Central memory CD4-positive, alpha-beta T cell (primary cell): ENCODE data around the gene SORCS2.

Source experiments
- DNase-seq: peaks from one replicate; pipeline ENCODE4 v3.0.0; 2022

The SORCS2 gene

DNA sequence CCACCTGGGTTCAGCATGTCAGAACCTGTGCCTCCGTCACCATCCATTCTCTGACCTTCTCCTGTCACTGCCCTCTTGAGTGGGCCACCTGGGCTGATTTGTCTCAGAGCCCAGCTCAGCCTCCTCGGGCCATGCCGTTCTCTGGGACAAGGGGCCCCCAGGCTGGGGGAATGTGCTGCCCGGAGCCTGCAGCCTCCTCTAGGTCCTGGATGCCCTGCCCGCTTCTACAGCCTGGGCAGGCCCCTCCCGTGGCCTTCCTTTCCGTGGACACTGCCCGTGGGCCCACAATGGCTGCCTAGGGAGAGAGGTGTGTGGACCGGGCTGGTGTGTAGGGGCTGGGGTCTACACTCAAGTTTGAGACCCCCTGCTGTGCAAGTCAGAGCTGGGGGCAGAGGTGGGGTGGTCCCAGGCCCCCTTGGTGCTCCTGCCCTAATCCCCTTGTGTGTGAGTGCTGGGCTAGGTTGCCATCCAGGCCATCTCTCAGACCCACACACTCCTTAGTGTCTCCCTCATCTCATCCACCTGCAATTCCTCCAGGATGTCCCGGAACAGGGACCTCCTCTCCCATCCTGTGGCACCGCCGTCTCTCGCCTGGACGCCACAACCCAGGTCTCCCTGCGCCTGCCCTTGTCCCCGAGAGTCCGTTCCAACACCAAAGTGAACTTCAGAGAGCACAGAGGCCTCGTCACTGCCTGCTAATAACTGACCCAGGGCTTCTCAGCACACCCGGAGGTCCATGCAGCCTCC lies 230.0 kb downstream of the SORCS2 start:
- no peak for DNase-seq

DNA sequence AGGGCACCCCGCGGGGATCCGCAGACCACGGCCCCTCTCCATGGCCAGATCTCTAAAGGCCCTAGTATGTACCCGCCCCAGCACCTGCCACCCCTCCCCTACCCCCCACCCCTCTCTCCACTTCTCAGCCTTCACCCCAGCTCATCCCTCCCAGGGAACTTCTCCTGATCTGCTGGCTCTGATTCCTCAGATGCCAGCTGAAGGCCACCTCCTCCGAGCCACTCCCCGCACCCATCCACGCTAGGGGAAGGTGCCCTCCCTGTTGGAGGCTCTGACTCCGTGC lies 230.5 kb downstream of the SORCS2 start:
- DNase-seq: no peak

DNA sequence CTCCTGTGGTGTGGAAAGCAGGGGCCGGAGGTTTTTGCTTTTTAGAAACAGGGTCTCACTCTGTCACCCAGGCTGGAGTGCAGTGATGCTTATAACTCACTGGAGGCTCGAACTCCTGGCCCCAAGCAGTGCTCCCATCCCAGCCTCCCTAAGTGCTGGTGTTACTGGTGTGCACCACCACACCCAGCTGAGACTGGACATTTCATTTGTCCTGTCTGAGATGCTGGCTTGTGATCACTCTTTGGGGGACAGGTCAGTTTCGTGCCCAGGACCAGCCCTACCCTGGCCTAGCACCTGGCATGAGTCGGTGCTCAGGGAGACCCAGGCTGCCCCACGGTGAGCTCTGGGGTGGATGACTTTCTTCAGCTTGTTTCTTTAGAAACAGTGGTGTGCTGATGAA lies 231.1 kb downstream of the SORCS2 start:
- DNase-seq: no peak

DNA sequence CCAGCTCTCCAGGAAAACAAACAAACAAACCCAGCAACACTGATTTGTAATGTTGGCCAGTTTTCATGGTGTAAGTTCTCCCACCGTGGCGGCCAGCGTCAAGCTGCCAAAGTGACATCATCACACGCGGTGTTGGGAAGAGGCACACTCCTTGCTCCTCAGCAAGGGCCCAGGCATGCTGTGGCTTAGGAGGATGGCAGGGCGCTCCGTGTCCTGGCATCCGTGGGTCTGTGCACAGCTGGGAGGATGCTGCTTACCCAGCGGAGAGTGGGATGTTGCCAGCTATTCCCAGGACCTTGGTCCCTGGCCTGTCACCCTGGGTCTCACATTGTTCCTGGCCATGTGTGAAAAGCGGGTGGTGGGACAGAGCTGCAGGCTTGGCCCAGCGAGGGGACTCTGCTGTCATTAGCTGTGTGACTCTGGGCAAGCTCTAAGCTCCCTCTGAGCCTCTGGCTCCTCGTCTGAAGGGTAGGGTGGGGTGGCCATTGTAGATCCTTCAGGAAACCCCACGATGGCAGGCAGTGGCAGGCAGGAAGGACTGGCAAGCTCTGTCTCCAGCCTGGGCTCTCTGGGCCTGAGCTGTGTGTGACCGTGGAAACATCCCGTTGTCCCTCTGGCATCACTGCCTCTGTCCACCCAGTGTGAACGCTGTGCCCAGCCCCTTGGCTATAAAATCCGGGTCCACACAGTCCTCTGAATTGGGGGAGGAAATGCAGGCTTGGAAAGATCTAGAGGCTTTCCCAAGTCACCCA lies 231.6 kb downstream of the SORCS2 start:
- no peak for DNase-seq

DNA sequence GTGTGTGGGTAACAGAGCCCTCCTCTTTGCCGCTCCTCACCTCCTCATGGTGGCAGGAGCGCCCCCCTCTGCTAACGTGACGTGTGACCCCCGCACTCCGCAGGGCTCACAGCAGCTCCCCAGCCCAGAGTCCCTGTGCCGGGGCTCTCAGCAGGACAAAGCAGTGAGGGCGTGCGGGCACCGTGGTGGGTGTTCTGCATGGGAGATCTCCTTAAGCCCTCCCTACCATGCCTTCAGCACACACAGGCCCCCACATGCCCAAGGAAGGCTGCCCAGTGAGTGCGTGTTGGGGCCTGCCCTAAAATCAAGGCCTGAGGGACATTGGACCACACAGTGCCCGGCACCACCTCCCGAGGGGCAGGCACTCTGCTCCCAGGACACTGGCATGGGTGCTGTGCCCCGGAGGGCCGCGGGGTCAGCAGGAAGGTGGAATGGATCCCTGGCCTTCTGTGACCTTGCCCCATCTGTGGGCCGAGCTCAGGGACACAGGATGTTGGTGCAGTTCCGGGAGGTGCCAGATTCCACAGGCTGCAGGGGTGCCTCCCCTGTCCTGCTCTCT lies 232.3 kb downstream of the SORCS2 start:
- no peak for DNase-seq

DNA sequence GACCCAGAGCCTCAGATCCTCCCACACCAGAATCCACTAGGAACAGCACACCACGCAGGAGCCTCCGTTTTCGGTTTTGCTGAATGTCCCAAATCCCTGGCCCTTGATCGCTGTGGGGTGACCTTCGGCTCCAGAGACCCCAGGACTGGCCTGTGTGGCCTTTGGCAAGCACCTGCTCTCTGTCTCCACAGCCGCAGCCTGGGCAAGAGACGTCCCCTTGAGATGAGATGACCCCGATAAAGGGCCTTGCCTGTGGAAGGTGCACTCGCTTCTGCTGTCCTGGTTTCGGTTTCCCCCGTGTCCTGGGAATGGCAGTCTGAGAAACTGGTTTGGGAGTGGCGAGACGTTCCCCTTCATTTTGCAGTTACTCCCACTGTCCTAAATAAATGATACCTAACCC lies 232.8 kb downstream of the SORCS2 start:
- DNase-seq: no peak

DNA sequence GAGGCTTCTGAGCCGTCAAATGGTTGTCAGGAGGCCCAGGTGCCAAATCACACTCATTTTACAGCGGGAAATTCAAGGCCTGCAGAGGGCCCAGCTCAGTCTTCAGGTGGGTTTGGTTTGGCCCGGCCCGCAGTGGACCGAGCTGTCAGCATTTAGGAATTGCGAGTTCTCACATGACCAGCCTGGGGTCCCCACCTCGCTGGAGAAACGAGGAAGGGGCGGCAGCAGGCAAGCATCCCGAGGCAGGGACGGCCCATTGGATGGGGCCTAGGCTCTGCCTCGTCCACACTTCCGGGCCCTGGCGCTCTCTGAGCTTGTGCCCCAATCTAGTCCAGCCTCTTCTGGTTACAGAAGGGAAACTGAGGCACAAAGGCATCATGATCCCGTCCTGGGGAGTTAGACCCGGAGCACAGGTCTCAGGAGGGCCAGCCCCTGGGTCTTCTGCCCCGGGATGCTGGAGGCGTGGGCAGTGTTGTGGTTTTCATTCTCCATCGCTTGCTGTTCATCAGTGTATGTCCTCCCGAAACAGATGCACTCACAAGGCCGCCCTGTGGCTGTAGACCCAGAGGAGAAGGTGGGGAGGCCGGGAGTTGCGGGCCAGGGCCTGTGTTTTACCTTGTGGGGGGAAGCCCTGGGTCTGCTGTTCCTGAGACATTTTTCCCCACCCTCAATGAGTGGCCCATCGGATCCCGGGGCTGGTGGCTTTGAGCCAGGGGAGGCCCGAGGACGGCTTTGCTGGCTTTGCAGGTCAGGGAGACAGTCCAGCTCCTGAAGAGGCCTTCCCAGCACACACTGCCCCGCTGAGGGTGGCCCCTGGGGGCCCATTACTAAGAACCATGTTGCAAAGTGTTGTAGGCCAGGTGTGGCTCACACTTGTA lies 233.5 kb downstream of the SORCS2 start:
- no peak for DNase-seq

DNA sequence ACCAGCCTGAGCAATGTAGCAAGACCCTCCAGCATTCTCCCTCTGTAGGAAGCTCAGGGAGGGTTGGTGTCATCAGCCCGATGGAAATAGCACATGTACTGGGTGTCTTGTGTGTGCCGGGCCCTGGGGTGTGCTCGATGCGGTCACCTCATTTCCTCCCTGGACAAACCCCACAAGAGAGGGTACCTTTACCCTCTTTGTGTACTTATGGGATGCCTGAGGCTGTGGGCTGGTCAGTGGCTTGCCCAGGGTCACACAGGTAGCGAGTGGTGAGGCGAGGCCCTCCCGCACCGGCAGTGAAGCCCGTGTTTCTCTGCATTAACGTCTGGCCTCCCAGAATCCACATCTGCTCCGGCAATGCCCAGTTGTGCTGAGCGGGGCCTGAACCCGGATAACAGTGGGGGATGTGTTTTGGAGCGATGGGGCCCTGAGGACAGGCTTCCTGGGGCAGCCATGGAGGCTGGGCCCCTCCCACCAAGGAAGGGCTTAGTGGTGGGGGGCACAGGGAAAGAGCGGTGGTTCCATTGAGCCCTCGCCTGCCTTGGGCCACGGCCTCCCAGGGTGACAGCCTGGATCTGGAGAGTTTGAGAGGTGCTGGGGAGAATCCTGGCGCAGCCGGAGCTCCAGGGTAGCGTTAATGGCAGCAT lies 234.3 kb downstream of the SORCS2 start:
- no peak for DNase-seq

DNA sequence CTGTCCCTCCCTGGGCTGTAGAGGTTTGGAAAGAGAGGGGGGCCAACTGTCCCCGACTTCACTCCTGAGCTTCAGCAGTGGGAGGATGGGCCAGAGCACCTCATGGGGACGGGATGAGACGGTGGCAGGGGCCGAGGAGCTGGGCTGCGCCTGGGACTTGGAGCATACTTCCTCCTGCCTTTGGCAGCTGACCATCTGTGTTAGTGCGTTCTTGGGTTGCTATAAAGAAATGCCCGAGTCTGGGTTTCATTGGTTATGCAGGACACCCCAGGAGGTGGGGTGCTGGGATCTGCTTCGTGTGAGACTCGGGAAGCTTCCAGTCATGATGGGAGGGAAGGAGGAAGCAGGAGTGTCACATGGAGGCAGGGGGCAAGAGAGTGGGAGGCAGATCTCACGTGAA lies 235.0 kb downstream of the SORCS2 start:
- DNase-seq: no peak

DNA sequence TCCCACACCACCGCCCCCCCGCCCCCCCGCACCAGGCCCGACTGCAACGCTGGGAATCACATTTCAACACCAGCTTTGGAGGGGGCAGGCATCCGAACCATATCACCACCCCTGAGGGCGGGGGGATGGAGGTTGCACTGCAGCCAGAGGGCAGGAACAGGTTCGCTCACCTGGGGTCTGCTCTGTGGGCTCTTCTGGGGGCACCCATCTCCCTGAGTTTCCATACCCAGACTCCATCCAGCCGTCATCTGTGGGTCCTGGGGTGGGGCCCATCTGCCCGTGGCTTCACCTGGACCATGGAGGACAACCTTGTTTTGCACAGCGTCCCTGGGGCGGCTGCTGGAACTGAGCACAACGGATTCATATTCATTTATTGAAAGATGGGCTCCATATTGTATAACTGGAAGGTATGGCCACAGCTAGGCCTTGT lies 235.5 kb downstream of the SORCS2 start:
- DNase-seq: no peak

DNA sequence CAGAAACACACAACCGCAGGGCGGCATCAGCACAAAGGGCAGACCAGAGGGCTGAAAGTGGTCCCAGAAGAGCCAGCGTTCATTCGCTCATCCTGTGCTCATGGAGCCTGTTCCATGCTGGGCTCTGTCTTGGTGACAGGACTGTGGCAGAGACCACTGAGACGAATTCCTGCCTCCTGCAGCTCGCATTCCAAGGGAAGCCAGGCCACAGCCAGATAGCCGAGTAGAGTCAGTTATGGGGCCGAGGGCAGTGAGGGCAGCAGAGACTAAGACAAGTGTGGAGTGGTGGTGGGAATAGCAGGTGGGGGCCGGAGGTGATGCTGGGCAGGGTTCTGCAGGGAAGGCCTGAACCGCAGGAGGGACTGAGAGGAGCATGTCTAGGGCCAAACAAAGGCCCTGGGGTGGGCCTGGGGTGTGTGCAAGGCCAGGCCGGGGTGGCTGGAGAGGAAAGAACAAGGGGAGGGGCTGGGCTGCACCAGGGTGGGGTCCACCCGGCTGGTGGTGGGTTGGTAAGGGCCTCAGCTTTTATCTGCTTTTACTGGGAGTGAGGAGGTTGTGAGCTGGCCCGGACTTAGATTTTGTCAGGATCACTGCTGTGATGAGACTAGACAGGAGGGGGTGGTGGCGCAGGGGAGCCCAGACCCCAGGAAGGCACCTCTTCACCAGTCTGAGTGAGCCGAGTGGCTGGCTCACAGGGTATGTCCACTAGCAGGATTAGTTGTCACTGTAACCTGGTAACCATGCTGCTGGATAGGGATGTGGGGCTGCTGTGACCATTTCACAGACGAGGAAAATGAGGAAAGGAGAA lies 236.1 kb downstream of the SORCS2 start:
- DNase-seq: no peak

DNA sequence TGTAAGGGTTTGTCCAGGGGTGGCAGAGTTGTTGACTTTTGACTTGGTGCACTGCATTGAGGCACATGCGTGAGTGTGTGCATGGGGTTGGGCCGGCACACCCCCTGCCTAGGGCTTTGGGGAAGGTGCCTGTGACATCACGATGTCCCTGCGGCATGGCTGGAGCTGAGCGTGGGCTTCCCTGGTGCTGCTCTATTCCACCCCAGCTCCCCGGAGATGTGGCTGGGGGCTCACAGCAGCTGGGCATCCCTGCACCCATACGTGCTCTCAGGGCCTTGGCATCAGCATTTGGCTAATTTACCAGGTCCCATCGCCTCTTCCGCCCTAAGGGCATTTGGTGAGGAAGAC lies 236.7 kb downstream of the SORCS2 start:
- no peak for DNase-seq

DNA sequence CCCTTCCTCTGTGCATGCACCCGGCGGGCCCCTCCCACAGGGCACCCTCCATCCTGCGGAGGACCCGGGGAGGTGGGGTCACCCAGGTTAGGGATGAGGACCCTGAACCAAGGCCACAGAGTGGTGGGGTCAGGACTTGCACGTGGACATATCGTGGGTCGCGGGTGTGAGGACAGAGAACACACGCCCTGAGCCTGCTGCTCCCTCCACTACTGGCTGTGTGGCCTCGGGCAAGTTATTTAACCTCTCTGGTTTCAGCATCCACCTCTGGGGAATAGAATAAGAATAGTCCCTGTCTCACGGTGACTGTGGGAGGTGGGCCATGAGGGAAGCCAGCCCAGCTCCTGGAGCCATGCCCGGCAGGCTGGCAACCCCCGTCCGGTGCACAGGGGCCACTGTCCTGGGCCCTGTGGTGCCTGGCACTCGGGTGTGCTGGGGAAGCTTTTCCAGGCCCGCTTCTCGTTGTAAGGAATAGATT lies 237.3 kb downstream of the SORCS2 start:
- no peak for DNase-seq

DNA sequence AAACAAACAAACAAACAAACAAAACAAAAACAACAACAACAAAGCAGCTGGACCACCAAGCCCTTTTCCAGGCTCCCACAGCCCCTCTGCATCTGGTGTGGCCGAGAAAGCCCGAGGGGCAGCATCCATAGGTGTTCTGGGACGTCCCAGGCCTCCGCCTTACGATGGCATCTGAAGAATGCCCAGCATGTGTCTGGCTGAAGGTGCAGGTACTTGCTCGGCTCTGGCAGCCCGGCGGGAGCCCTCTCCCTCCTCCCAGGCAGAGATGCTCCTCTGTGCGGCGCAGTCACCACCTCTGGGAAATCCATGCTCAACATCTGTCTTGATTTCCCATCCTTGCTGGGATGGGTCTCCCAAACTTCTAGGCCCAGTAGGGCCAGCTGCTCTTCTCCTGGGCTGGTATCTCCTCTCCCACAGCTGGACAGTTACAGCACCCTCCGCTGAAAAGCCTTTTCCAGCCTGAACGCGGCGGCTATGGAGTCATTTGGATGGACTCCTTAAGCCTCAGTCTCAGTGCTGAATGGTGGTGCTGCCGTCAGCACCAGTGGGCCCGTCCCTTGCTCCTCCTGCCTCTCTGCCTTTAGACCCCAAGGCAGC lies 238.1 kb downstream of the SORCS2 start:
- DNase-seq: no peak

DNA sequence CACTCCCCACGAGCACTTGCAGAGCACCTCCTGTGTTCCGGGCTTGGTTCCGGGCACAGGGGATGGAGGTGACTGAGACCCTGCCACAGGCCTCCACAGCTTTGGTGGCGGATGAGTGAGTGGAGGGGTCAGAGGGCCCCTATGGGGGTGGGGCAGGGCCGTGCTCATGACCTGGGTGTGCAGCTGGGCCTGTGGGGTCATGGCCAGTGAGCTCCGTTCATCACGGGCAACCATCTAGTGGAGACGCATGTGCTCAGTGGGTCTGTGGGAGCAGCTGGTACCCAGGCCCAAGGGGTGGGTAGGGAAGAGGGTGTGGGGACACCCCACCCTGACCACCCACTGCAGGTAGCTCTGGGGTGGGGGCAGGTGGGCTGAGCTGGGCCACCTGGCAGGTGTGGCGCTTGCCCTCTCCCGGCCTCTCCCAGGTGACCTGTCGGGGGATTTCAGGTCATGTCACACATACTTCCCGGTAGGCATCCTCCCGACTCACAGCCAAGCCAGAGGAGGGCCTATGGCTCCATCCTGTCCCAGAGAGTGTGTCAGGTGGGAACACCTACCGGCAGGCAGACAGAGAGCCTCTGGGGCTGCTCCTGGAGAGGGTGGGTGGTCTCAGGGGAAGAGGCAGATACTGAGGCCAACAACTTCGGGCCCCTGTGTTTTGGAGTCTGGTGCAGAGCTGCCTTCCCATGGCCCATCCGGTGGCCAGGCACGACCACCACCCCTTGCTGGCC lies 238.8 kb downstream of the SORCS2 start:
- no peak for DNase-seq

DNA sequence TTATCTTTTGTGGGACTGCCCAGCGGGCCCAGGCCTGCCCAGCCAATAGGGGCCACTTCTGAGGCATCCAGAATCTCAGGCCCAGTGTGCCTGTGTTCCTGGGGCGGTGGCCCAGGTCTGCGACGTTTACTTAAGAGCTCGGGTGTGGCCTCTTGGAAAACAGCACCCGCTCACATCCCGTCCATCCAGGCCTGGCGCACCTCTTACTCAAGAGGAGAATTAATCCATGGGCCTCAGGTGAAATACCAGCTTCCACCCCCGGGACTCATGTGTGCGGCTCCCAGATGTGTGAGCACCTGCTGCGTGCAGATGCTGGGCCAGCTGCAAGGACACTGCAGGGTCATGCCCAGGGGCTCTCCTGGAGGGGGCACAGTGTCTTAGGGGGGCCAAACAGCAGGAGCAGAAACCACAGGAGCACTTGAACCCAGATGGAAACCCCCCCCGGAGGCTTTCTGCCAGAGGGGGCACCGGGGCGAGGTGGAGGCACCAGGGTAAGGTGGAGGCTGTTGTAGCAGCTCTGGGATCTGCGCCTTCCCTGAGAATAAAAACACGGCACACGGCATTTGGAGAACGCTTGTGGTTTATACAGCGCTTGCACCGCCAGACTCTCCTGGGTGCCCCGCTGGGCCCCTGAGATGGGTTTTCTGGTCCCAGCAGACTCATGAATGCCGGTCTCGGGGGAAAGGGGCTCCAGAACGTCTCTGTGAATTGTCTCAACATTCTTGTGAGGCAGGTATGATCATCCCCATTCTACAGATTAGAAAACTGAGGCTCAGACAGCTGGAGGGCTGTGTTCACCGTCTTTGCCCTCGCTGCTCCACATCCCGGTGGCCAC lies 239.6 kb downstream of the SORCS2 start:
- no peak for DNase-seq

DNA sequence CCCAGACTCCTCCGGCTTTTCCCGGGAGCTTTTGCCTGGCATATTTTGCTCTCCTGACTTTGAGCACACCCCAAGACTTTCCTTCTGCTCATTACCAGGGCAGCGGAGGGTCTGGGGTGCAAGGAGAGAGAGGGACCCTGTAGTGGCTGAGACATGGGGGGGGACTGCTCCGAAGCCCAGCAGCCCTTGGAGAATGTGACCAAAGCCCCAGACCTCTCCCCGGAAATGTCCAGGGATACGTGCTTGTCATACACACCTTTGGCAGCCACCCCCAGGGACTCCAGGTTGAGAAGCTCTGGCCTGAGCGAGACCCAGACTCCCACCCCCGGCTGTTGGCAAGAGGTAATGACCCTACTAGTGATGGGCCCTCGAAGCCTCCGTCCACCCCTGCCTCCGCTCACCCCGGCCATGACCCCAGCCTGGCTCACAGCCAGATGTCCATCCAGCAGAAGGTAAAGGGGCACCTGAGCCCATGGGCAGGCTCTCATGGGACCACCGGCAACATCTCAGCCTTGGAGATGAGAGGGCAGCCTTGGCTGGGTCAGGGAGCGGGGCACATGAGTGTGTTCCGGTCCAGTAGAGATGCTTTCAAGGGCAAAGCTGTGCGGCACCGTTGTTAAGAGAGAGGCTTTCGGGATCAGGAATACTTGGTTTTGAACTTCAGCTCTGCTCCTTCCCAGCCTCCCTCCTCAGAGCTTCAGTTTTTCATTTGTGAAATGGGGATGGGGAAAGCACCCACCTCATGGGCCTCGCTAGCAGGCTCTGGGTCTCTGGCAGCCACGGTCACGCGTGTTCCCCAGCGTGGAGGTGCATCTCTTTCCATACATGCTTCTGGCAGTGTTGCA lies 240.4 kb downstream of the SORCS2 start:
- no peak for DNase-seq

DNA sequence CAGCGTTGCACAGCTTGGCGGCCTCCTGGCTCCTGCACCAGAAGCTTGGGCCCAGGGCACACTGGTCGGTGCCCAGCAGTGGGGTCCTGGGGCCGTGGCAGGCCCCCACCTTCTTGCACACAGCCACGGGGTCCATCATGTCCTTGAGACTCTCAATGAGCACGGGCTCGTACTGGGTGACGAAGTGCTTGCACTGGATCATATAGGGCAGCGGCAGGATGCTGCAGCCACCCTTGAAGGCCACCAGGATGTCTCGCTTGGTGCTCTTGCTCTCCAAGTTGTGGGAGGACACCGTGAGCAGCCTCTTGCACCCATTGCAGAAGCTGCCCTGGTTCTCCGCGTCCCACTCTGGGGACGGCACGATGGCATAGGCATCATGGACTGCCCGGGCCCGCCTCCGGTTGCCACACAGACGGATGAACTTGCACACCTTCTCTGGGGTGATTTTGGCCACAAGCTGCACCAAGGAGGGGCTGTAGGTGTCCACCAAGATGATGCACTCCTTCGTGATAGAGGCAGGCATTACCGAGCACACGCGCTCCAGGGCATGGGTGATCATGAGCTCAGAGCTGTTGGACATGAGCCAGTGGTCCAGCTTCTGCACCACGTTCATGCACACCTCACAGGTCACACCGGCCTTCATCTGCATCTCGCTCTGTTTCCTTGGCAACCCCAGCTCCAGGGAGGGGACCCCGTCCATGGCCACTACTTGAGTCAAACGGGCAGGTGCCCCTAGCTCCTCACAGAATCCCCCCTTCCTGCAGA lies 241.2 kb downstream of the SORCS2 start:
- no peak for DNase-seq
